Activated T-helper 1 cell treated with anti-CD3 and anti-CD28 coated beads, Interleukin-12 subunit alpha, Interleukin-12 subunit beta, Interleukin-2, Interleukin-4 antibody, amounts not matched to agents 30 ng/mL and 10 ng/mL and 1 ng/mL, durations not matched to agents 14 hours and 24 hours and 36 hours (primary cell): ENCODE results near the gene TEKT1. TPM values are rescaled to one million over a fixed set of nuclear protein-coding genes. Genes with fewer than 3 reads are reported as not detected.

ENCODE experiments used
- DNase-seq: peaks from one replicate; pipeline ENCODE4 v3.0.0; 2021; ENCODE audit warnings: low spot score
- H3K27ac Mint-ChIP-seq: one replicate; pipeline ENCODE4 v1.8.0; 2021; ENCODE audit warnings: mild to moderate bottlenecking, mixed read lengths
- H3K27me3 Mint-ChIP-seq: one replicate; pipeline ENCODE4 v1.8.0; 2022; ENCODE audit warnings: mild to moderate bottlenecking, moderate library complexity, mixed read lengths; ENCODE audit not compliant: insufficient read depth
- H3K36me3 Mint-ChIP-seq: one replicate; pipeline ENCODE4 v1.8.0; 2021; ENCODE audit warnings: low read depth, mixed read lengths
- H3K4me1 Mint-ChIP-seq: one replicate; pipeline ENCODE4 v1.8.0; 2021; ENCODE audit warnings: low read depth, mixed read lengths
- H3K4me3 Mint-ChIP-seq: one replicate; pipeline ENCODE4 v1.8.0; 2021; ENCODE audit warnings: mild to moderate bottlenecking, moderate library complexity, mixed read lengths
- H3K9me3 Mint-ChIP-seq: one replicate; pipeline ENCODE4 v1.8.0; 2021; ENCODE audit warnings: mixed read lengths
- intact Hi-C: fragments of 100-400 bp; cut with micrococcal nuclease; formaldehyde crosslinking; loops from one replicate; pipeline ENCODE4 v1.15.1; 2024
- total RNA-seq: library from RNA; stranded (reverse); gene quantifications from 2 replicates; pipeline ENCODE4 v1.2.3, GENCODE V29; 2022

TEKT1 gene
- total RNA-seq, 1 donor from 2014 or later = not detected

GRCh38 chr17:6799738-6800137, 31.8 kb downstream of the TEKT1 start:
- Mint-ChIP-seq H3K9me3 (no peaks in the 10 kb centered on the region), H3K27me3 (peaks cover 10% of the 10 kb centered on the region), H3K4me1 (no peaks in the 10 kb centered on the region), H3K36me3 (no peaks in the 10 kb centered on the region), H3K4me3 (no peak overlapping the region), H3K27ac (no peak overlapping the region)
- DNase-seq = no peak
- intact Hi-C loops = no loop called here

GRCh38 chr17:6797718-6798351, 33.7 kb downstream of the TEKT1 start:
- no peak overlapping the region for H3K4me3 Mint-ChIP-seq
- peaks cover 10% of the 10 kb centered on the region for H3K27me3 Mint-ChIP-seq
- intact Hi-C loops = no loop called here
- H3K9me3 Mint-ChIP-seq = no peaks in the 10 kb centered on the region
- no peak for DNase-seq
- peaks cover 6% of the 10 kb centered on the region for H3K4me1 Mint-ChIP-seq
- no peaks in the 10 kb centered on the region for H3K36me3 Mint-ChIP-seq
- H3K27ac Mint-ChIP-seq = no peak overlapping the region

- peaks cover 6% of the 10 kb centered on the region for H3K4me1 Mint-ChIP-seq
- intact Hi-C loops = no loop called here
- H3K4me3 Mint-ChIP-seq = no peak overlapping the region
- H3K27me3 Mint-ChIP-seq = peaks cover 14% of the 10 kb centered on the region
- no peak overlapping the region for H3K27ac Mint-ChIP-seq
- H3K9me3 Mint-ChIP-seq = no peaks in the 10 kb centered on the region
- H3K36me3 Mint-ChIP-seq = no peaks in the 10 kb centered on the region
- DNase-seq = no peak
Observed at GRCh38 chr17:6796887-6797490, 34.5 kb downstream of the TEKT1 start.

GRCh38 chr17:6796017-6796886, 35.3 kb downstream of the TEKT1 start:
- Mint-ChIP-seq H3K27me3 (peaks cover 14% of the 10 kb centered on the region), H3K4me1 (peaks cover 6% of the 10 kb centered on the region), H3K9me3 (no peaks in the 10 kb centered on the region), H3K27ac (no peak overlapping the region), H3K4me3 (no peak overlapping the region), H3K36me3 (no peaks in the 10 kb centered on the region)
- intact Hi-C loops = no loop called here
- DNase-seq = no peak

- H3K4me1 Mint-ChIP-seq = peaks cover 6% of the 10 kb centered on the region
- H3K27me3 Mint-ChIP-seq = peaks cover 19% of the 10 kb centered on the region
- intact Hi-C loops = no loop called here
- H3K9me3 Mint-ChIP-seq = no peaks in the 10 kb centered on the region
- H3K27ac Mint-ChIP-seq = no peak overlapping the region
- no peak for DNase-seq
- no peaks in the 10 kb centered on the region for H3K36me3 Mint-ChIP-seq
- no peak overlapping the region for H3K4me3 Mint-ChIP-seq
Observed at GRCh38 chr17:6793748-6794493, 37.6 kb downstream of the TEKT1 start.

- no peak for DNase-seq
- Mint-ChIP-seq H3K27ac (no peak overlapping the region), H3K36me3 (peaks cover 6% of the 10 kb centered on the region), H3K4me1 (peaks cover 6% of the 10 kb centered on the region), H3K9me3 (peaks cover 36% of the 10 kb centered on the region), H3K4me3 (no peak overlapping the region), H3K27me3 (peaks cover 28% of the 10 kb centered on the region)
- intact Hi-C loops = no loop called here
Observed at GRCh38 chr17:6789146-6789545, 42.4 kb downstream of the TEKT1 start.

- DNase-seq = no peak
- H3K4me1 Mint-ChIP-seq = no peaks in the 10 kb centered on the region
- no peak overlapping the region for H3K4me3 Mint-ChIP-seq
- H3K9me3 Mint-ChIP-seq = peaks cover 53% of the 10 kb centered on the region
- H3K36me3 Mint-ChIP-seq = peaks cover 6% of the 10 kb centered on the region
- intact Hi-C loops = no loop called here
- H3K27ac Mint-ChIP-seq = no peak overlapping the region
- peaks cover 25% of the 10 kb centered on the region for H3K27me3 Mint-ChIP-seq
Observed at GRCh38 chr17:6787081-6787693, 44.3 kb downstream of the TEKT1 start.

- Mint-ChIP-seq H3K27ac (no peak overlapping the region), H3K36me3 (peaks cover 9% of the 10 kb centered on the region), H3K27me3 (peaks cover 24% of the 10 kb centered on the region), H3K4me1 (no peaks in the 10 kb centered on the region), H3K4me3 (no peak overlapping the region), H3K9me3 (peaks cover 59% of the 10 kb centered on the region)
- no peak for DNase-seq
- intact Hi-C loops = no loop called here
Observed at GRCh38 chr17:6786618-6787017, 44.9 kb downstream of the TEKT1 start.

- Mint-ChIP-seq H3K27me3 (peaks cover 11% of the 10 kb centered on the region), H3K9me3 (peaks cover 87% of the 10 kb centered on the region), H3K27ac (no peak overlapping the region), H3K36me3 (peaks cover 30% of the 10 kb centered on the region), H3K4me3 (no peak overlapping the region), H3K4me1 (no peaks in the 10 kb centered on the region)
- no peak for DNase-seq
- intact Hi-C loops = no loop called here
Observed at GRCh38 chr17:6782244-6782643, 49.3 kb downstream of the TEKT1 start.

- Mint-ChIP-seq H3K4me1 (no peaks in the 10 kb centered on the region), H3K4me3 (no peak overlapping the region), H3K27ac (no peak overlapping the region), H3K27me3 (peaks cover 3% of the 10 kb centered on the region), H3K9me3 (peaks cover 83% of the 10 kb centered on the region), H3K36me3 (peaks cover 33% of the 10 kb centered on the region)
- intact Hi-C loops = no loop called here
- no peak for DNase-seq
Observed at GRCh38 chr17:6780886-6781285, 50.6 kb downstream of the TEKT1 start.

- Mint-ChIP-seq H3K36me3 (peaks cover 33% of the 10 kb centered on the region), H3K27ac (no peak overlapping the region), H3K4me1 (no peaks in the 10 kb centered on the region), H3K4me3 (no peak overlapping the region), H3K27me3 (no peaks in the 10 kb centered on the region), H3K9me3 (peaks cover 74% of the 10 kb centered on the region)
- no peak for DNase-seq
- intact Hi-C loops = no loop called here
Observed at GRCh38 chr17:6780001-6780400, 51.5 kb downstream of the TEKT1 start.

GRCh38 chr17:6779411-6779810, 52.1 kb downstream of the TEKT1 start:
- H3K27me3 Mint-ChIP-seq = no peaks in the 10 kb centered on the region
- H3K27ac Mint-ChIP-seq = no peak overlapping the region
- H3K4me1 Mint-ChIP-seq = no peaks in the 10 kb centered on the region
- H3K36me3 Mint-ChIP-seq = peaks cover 38% of the 10 kb centered on the region
- intact Hi-C loops = no loop called here
- peaks cover 71% of the 10 kb centered on the region for H3K9me3 Mint-ChIP-seq
- H3K4me3 Mint-ChIP-seq = no peak overlapping the region
- DNase-seq = no peak
